NCI-H2081 treated with DMSO at 0.1 percent for 48 hours (cell line): ENCODE measurements around the gene LMLN.
A peak's percentile ranks its signal among the peaks of the same experiment; 100 is the strongest.
"Not testable (repeated sequence)": the region's sequence is repeated elsewhere in the genome, so short reads cannot be mapped to it uniquely, and the experiment has no call there.

Experiments used
- DNase-seq: peaks from one replicate; lab custom pipeline; 2025; lab: John Stamatoyannopoulos, UW

The LMLN gene, protein sequence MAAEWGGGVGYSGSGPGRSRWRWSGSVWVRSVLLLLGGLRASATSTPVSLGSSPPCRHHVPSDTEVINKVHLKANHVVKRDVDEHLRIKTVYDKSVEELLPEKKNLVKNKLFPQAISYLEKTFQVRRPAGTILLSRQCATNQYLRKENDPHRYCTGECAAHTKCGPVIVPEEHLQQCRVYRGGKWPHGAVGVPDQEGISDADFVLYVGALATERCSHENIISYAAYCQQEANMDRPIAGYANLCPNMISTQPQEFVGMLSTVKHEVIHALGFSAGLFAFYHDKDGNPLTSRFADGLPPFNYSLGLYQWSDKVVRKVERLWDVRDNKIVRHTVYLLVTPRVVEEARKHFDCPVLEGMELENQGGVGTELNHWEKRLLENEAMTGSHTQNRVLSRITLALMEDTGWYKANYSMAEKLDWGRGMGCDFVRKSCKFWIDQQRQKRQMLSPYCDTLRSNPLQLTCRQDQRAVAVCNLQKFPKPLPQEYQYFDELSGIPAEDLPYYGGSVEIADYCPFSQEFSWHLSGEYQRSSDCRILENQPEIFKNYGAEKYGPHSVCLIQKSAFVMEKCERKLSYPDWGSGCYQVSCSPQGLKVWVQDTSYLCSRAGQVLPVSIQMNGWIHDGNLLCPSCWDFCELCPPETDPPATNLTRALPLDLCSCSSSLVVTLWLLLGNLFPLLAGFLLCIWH

DNA sequence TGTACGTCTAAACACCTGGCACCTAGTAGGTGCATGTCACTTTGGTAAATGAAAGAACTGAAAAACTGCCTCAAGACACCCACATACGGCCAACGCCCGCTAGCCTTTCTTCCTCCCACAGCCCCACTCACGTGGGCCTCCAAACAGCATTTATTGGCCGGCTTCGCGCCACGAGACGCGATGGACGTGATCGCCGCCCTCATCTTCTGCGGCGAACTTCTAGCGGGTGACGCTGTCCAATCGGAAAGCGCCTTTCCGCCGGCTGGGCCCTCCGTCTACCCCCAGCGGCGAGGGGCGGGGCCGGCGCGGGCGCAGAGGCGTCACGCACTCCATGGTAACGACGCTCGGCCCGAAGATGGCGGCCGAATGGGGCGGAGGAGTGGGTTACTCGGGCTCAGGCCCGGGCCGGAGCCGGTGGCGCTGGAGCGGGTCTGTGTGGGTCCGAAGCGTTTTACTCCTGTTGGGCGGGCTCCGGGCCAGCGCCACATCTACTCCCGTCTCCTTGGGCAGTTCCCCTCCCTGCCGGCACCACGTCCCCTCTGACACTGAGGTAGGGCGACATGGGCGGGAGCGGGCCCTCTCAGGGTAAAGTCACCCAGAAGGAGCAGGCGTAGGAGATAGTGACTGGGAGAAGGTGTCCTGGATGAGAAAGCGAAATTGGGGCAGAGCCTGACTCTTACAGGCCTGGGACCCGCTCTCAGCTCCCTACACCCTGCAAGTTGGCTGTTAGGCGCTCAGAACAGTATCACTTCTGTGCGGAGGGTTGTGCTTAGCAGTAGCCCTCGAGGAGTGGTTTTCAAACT lies at the start of gene LMLN:
Gene LMLN (plus strand): TSS at position 327 of the 803 bp plus-strand sequence. CDS start 29 bp downstream, at position 356.
- peak; percentile 91 for DNase-seq

DNA sequence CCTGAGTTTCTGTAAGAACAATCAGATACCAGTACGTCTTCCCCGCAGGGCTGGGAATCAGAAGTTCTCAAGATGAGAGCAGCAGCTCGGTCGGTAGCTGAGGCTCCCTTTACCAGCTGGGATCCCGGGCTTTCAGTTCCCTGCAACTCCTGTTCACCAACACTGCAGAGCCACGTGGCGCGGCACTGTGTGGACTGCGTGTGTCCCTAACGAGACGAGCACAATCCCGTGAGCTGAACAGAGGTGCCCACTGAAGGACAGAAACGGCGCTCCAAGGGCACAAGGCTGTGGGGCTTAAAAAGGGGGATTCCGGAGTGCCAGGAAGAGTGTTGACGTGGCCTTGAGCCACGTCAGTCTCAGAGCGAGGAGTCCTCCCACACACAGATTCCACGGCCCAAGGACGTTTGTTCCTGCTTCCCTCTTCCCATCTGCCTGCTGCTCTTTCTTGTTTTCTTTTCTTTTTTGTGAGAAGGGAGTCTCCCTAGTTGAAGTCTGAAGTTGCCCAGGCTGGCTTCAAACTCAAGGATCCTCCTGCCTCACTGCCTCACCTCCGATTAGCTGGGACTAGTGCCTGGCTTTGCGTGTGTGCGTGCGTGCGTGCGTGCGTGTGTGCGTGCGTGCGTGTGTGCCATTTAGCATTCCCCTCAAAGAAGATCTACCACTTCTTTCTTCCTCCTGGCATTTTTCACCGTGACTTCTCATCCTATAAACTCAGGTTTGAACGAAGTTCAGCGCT lies 47.1 kb upstream of the LMLN start:
- no peak for DNase-seq

DNA sequence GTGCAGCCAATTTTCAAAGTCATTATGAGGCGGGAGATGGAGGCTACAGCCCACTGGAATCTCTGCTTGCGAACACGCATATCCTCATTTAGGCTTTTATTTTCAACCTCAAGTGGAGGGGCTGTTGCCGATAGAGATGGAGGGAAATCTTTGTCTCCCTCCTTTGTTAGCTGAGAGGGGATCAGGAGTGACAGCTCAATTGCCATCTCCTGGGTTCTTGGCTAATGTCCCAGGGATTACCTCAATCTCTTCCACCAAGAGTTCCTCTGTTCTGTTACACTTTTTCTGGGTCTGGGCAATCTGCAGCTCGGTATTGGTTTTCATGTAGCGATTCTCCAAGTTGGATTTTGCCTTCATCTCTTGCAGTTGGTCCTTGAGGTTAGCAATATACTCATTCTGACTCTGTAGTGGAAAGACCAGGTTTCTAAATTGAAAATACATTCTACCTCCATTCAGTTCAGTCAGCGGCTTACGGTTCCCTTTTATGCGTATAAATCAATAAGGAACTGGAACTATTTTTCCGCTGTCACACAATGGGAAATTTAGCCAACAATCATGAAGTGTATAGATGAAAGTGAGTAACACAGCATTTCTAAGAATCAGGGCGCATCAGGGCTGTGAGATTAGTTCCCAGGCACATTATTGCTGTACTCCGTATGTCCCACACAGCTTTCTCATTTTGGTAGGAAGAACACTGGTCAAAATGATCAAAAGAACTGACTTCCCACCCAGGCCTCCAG lies 46.2 kb upstream of the LMLN start:
- DNase-seq: no peak

DNA sequence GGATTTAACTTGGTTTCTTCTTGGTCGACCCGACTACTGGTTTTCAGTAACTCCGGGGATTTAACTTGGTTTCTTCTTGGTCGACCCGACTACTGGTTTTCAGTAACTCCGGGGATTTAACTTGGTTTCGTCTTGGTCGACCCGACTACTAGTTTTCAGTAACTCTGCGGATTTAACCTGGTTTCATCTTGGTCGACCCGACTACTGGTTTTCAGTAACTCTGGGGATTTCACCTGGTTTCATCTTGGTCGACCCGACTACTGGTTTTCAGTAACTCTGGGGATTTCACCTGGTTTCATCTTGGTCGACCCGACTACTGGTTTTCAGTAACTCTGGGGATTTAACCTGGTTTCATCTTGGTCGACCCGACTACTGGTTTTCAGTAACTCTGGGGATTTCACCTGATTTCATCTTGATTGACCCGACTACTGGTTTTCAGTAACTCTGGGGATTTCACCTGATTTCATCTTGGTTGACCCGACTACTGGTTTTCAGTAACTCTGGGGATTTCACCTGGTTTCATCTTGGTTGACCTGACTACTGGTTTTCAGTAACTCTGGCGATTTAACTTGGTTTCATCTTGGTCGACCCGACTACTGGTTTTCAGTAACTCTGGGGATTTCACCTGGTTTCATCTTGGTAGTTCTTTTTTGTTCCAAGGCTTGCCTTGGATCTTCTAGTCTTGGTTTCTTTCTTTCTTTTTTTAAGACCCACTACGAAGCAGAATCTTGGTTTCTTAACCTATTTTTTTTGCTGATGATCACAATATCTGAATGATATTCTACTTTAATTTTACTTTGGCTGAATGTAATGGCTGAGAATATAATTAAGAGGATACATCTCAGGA lies 38.4 kb upstream of the LMLN start:
- not testable (repeated sequence) for DNase-seq

DNA sequence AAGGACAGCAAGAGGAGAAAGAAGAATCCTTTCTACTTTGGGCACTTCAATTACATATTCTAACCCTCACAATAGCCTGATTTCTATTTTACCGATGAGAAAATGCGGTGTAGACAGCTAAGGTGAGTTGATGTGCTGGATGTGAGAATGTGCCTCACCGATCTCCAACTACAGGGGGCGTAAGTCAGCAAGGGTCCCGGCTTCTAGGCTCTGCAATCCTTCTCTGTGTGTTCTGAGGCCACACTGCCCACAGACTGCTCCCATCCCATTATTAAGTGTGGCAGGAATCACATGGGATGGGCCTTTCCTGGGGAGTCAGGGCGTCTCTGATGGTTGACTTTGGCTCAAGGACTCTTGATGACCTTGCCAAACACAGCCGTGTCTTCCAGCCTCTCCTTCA lies 33.6 kb upstream of the LMLN start:
- no peak for DNase-seq

DNA sequence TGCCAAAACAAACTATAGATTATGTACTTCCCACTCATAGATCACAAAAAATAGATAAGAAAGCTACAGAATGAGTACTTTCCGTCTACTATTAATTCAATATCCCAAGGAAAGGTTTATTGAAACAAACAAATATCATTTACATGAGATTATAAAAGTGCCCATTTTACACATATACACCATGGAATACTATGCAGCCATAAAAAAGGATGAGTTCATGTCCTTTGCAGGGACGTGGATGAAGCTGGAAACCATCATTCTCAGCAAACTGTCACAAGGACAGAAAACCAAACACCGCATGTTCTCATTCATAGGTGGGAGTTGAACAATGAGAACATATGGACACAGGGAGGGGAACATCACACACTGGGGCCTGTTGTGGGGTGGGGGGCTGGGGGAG lies 32.4 kb upstream of the LMLN start:
- DNase-seq: not testable (repeated sequence)

DNA sequence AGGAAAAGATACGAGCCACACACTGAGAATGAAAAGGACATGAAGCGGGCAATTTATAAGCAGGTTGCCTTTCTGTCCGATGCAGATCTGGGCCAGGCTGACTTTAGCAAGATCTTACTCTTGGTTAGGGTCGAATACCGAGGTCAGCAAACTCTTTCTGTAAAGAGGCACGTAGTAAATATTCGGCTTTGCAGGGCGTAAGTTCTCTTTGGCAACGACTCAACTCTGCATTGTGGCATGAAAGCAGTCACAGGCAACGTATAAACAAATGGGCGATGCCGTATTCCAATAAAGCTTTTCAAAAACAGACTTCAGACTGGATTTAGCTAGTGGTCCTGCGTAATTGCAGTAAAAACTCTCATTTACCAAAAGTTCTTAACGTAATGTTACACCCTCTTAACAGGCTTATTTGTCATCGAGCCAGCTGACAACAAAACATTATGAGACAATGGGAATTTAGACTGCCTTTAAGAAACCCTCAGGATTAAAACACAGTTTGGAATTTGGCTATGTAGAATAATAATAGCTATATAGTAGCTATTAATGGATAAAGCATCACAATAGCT lies 23.1 kb upstream of the LMLN start:
- DNase-seq: no peak

DNA sequence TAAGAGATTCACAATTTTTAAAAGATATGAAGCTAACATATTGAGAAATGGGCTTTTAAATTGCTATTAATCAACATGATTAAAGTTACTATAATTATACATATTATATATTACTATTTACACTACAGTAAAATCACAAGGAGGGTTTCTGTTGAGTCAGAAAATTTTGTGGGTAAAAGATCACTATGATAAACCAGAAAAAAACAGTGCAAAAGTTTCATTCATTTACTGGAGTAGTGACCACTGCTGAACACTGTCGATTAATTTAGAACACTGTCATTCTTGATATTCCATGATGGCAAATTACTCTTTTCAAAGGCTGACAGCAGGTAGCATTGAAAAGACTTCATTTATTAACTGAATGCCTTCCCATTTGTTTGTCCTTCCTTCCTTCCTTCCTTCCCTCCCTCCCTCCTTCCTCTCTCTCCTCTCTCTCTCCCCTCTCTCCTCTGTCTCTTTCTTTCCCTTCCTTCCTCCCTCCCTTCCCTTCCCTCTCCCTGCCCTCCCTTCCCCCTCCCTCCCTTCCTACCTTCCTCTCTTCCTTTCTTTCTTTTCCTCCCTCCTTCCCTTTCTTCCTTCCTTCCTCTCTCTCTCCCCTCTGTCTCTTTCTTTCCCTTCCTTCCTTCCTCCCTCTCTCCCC lies 19.2 kb upstream of the LMLN start:
- DNase-seq: no peak

DNA sequence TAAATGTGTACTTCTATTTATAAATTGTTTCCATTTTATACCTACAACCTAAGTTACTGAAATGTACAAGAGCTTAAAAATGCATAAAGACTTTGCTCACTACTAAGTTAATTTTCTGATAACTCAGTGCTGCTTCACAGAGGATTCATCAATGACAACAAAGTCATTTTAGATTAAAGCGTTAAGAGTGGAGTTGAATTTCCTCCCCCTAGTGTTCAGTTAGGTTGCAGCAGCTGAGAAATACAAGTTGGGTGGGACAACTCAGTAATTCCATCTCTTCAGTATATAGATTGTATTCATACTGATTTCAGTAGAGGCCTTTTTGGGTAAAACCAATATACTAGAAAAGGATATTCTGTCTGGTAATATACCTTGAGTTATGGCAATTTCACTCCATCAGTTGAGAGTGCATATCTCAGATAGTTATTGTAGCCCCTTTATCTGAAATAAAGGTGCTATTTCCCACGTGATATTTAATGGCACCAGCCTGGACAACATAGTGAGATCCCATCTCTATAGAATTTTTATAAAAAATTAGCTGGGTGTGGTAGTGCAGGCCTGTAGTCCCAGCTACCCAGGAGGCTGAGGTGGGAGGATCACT lies 17.0 kb upstream of the LMLN start:
- DNase-seq: no peak

DNA sequence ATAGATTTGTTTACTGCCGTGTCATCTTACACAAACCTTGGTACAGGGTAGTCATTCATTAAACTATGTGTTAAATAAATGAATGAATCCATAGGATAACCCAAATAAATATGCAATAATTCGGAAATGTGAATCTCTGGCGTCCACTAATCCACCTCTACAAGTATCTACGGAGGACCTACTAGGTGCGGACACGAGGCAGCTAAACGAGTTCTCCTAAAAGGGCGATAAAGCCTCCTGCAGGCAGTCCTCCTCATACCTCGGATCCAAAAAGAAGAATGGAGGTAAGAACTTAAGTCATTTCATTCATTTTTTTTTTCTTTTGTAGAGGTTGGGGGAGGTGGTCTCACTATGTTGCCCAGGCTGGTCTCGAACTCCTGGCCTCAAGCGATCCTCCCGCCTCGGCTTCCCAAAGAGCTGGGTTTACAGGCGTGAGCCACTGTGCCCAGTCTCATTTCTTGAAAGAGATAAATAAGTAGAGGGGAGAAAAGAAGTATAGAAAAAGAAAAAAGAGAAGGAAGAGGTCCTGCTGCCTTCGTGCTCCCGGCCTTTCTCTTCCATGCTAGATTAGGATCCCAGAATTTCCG lies 10.7 kb upstream of the LMLN start:
- no peak for DNase-seq

DNA sequence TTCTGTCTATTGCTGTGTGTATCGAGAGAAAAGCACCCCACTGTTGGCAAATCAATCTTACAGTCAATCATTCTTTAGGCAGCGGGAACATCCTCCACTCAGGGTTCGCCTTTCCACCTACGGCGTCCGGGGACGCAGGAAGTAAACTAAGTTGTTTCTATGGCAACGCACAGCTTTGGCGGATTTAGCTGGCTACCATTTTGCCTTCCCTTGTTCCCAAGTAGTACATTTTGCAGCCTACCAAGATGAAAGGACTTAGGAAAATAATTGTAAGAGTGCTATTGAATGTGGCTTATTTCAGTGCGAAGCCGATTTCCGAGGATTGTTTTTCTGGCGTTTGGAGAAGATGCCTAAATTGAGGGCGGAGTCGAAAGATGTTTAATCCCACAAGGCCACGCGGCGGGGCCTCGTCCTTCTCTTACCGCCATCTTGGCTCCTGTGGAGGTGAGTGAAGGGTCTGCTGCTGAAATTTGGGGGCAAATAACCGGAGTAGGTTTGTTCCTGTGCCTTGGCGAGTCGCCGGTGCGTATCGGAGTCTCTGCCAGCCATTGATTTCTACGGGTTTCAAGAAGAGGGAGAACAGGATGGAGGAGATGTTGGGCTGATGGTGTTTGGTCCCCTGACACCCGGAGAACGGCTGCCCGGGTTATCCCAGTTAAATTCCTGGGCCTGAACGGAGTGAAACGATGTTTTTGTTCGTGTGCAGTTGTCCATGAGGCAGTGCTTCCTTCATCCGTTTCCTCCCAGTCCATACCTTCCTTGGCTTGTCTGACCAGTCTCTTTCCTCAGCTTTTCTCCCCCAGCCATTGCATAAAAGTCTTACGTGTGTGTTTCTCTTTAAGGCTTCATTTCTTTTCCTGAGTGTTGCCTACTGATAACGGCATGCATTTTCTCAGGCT lies 10.0 kb upstream of the LMLN start, which contains the start of gene RPL35A:
Gene RPL35A (plus strand): TSS at position 413 of the 899 bp plus-strand sequence. CDS start 778 bp downstream, outside the sequence.
- DNase-seq: peak; percentile 96

DNA sequence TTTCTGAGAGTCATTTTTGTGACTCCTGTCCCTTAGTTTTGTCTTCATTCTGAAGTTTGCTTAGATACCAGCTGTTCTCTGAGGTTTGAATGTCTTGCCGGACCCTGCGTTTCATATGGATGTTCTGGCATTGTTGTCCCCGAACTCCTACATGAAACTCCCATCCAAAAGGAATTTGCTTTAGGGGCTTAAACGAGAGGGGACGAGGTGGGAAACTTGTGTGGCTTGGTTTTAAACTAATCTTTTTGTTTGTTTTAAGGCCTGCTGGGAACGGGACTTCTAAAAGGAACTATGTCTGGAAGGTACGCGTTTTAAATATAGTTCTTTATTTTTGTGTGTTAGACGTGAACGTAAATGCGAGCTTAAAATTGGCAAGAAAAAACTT lies 9.3 kb upstream of the LMLN start:
- no peak for DNase-seq

DNA sequence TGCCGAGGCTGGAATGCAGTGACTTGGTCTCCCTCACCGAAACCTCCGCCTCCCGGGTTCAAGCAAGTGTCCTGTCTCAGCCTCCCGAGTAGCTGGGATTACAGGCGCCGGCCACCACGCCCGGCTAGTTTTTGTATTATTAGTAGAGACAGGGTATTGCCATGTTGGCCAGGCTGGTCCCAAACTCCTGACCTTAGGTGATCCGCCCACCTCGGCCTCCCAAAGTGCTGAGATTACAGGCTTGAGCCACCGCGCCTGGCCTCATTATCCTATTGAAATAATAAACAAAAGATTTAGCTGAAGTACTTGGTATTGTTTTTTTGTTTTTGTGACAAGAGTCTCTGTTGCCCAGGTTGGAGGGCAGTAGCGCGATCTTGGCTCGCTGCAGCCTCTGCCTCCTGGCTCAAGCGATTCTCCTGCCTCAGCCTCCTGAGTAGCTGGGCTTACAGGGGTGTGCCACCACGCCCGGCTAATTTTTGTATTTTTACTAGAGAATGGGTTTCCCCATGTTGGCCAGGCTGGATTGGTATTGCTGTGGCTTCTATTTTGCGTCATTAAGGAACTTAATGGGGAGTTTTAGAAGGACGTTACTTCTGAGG lies 8.5 kb upstream of the LMLN start:
- DNase-seq: no peak

DNA sequence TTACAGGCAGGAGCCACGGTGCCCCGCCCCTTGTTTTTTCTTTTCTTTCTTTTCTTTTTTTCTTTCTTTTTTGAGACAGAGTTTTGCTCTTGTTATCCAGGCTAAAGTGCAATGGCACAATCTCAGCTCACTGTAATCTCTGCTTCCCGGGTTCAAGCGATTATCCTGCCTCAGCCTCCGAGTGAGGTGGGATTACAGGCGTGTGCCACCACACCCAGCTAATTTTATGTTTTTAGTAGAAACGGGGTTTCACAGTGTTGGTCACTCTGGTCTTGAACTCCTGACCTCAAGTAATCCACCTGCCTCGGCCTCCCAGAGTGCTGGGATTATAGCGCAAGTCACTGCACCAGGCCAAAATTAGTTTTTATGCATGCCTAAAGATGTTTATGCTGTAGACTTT lies 7.6 kb upstream of the LMLN start:
- DNase-seq: no peak

DNA sequence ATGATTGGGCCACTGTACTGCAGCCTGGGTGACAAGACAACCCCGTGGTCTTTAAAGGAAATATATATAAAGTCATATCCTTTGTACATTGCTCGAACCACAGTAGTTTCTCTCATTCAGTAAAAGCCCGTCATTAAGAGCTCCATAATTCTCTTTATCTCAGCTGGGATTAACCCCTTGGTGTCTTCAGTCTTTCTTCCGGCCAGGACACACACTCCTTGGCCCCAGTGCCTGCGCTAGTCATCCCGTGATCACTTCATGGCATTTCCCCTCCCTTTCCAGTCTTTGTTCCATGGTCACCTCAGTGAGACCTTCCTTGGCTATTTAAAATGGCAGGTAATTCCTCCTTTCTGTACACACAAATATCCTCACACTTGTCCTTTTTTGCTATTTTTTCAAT lies 6.7 kb upstream of the LMLN start:
- no peak for DNase-seq

DNA sequence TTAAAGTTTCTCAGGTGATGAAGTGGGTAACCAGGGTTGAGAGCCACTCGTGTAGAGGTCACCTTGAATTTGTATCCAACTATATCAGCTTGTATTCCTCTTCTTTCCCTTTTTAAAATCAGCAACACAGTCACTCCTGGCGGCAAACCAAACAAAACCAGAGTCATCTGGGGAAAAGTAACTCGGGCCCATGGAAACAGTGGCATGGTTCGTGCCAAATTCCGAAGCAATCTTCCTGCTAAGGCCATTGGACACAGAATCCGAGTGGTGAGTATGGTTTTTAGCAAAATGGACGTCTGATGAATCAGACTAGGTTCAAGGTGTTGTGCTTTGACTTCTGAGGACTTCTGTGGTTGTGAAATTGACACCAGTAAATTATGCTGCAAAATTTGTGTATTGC lies 6.1 kb upstream of the LMLN start:
- DNase-seq: no peak

DNA sequence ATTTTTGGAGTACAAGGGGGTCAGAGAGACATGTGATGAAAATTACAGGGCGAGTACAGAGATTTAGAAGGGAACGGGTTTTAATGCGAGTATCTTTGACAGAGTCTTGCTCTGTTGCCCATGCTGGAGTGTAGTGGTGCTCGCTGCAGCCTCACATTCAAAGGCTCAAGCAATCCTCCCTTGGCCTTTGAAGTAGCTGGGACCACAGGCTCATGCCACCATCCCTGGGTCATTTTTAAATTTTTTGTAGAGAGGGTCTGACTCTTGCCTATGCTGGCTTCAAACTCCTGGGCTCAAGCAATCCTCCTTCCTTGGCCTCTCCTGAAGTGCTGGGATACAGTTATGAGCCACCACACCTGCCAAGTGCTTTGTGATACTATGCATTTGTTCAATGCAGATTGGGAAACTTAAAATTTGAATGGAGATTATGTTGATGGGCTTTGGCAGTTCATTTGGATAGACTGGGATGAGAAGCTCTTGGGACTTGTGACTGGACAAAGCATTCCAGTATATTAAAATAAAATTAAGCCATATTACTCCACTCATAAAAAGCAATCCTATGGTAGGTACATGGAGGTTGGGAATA lies 4.0 kb upstream of the LMLN start:
- DNase-seq: no peak
